ENCODE measurements around the gene ARL15.

Gene ARL15

DNA sequence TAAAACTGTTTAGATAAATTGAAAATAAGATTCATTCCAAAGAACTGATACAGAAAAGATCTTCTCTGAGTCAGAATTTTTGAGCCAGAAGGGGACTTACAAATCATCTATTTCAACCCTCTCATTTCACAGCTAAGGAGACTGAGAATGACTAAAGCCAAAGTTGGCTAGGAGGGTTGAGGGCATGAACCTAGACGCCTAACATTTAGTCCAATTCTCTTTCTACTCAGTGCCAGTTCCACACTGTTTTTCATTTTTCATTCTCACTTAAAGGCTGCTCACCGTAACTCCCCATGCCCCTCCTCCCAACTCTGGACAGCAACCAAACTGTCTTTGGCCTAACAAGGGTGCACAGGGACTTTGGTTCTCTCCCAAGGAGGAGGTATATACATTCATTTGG lies 386.0 kb downstream of the ARL15 start:
- Histone ChIP-seq H3K27me3 (ENCODE audit: control insufficient read depth, insufficient read depth, low read length) (no peaks in the 10 kb centered on the region), H3K9me3 (ENCODE audit: control insufficient read depth, low read length) (no peaks in the 10 kb centered on the region), H3K36me3 (ENCODE audit: control insufficient read depth, insufficient read depth, low read length) (no peaks in the 10 kb centered on the region), H3K4me1 (ENCODE audit: control insufficient read depth, insufficient read depth, low read length) (no peaks in the 10 kb centered on the region), H3K4me3 (ENCODE audit: low read length) (no peak overlapping the region), H3K9ac (ENCODE audit: low read length) (no peak overlapping the region)

DNA sequence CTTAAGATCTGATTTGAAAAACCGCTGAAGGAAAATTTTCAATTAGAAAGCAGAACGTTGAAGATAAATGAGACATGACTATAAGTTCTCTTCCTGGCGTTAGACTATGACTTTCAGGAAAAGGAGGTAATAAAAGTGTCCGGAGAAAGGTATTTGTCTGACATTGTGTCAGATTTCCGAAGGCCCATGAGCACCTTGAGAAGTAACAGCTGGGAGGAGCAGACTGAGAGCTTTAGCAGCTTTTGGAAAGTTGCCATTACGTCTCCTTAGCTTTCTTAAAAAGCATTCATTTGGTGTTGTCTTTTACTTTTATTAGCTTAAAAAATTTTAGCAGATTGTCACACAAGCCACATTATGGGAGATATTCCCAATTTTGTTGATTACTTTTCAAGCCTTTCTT lies 386.4 kb downstream of the ARL15 start:
- no peaks in the 10 kb centered on the region for H3K27me3 ChIP-seq (ENCODE audit: control insufficient read depth, insufficient read depth, low read length)
- no peaks in the 10 kb centered on the region for H3K9me3 ChIP-seq (ENCODE audit: control insufficient read depth, low read length)
- H3K36me3 ChIP-seq (ENCODE audit: control insufficient read depth, insufficient read depth, low read length) = no peaks in the 10 kb centered on the region
- no peaks in the 10 kb centered on the region for H3K4me1 ChIP-seq (ENCODE audit: control insufficient read depth, insufficient read depth, low read length)
- no peak overlapping the region for H3K9ac ChIP-seq (ENCODE audit: low read length)
- H3K4me3 ChIP-seq (ENCODE audit: low read length) = no peak overlapping the region

DNA sequence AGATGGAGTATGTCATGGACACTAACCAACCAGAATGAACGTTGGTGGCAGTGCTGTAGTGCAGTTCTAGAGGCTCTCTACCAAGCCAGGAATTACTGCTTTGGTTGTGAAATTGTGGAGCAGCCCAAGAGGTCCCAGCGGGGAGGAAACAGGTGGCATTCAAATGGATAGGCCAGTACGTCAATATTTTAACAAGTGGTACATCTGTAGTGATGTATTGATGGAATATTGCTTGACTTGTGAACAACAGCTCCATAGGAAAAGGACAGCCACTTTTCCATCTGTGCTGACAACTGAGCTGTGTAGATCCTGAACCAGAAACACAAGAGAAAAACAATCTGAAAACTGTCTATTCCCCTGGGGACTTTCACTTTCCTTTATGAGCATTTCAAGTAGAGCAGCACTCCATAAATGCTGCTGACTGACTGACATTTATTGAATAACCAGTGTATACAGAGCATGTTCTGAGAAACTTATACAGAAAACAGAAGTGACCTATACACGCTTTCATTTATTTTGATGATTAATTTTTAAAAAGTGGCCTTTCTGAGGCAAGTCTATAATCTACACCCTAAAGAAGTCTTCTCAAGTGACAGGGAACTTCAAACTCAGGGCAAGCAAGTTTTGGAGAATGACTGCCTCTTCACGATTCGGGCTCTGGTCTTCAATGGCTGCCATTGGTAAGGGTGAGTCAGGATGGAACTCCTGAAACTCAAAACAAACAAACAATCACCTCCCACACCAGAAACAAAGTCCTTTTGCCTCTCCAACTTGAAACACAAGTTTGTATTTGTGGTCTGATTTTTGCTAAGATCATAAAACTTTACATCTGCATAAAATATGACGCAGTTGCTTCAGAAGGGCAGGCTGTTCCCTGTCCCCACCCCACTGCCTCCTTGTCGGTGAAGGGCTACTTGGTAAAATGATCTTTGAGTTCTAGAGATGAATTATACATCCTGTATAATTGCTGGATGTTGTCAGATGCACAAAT lies 387.6 kb downstream of the ARL15 start:
- Histone ChIP-seq H3K9me3 (ENCODE audit: control insufficient read depth, low read length) (no peaks in the 10 kb centered on the region), H3K9ac (ENCODE audit: low read length) (no peak overlapping the region), H3K4me1 (ENCODE audit: control insufficient read depth, insufficient read depth, low read length) (no peaks in the 10 kb centered on the region), H3K36me3 (ENCODE audit: control insufficient read depth, insufficient read depth, low read length) (no peaks in the 10 kb centered on the region), H3K27me3 (ENCODE audit: control insufficient read depth, insufficient read depth, low read length) (no peaks in the 10 kb centered on the region), H3K4me3 (ENCODE audit: low read length) (no peak overlapping the region)

DNA sequence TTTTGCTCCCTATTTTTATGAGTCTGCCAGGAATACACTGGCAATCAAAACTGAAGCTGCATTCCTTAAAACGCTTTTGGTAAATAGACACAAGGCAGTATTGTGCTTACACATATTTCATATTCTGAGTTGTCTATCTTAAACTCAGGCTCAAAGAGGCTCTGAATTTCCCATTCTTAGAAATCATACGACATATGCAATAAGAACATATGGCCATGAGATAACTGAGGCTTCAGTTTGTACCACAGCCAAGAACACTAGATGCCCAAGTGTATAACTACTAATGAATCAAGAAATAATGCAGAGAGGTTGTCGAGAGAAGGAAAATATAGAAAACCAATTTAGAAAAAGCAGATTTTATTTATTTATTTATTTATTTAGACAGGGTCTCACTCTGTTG lies 392.5 kb downstream of the ARL15 start:
- H3K9ac ChIP-seq (ENCODE audit: low read length) = no peak overlapping the region
- H3K36me3 ChIP-seq (ENCODE audit: control insufficient read depth, insufficient read depth, low read length) = no peaks in the 10 kb centered on the region
- no peaks in the 10 kb centered on the region for H3K9me3 ChIP-seq (ENCODE audit: control insufficient read depth, low read length)
- no peaks in the 10 kb centered on the region for H3K27me3 ChIP-seq (ENCODE audit: control insufficient read depth, insufficient read depth, low read length)
- no peaks in the 10 kb centered on the region for H3K4me1 ChIP-seq (ENCODE audit: control insufficient read depth, insufficient read depth, low read length)
- H3K4me3 ChIP-seq (ENCODE audit: low read length) = no peak overlapping the region

DNA sequence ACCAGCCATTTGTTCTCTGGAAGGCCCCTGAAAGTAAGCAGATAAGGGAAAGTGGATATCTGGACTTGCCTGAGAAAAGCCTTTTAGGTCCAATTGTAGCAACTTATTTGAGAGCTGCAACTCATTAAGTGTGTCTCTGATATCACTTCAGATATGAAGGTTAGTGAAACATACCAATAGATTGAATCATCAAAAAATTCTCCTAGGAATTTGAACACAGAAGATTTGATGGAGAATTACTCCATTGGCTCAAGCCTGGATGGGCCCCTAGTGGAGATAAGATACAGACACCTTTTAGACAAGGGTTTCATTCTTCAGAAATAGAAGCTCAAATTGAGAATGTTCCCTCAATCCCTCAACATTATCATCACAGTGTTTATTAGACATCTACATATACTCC lies 393.3 kb downstream of the ARL15 start:
- Histone ChIP-seq H3K4me1 (ENCODE audit: control insufficient read depth, insufficient read depth, low read length) (no peaks in the 10 kb centered on the region), H3K9ac (ENCODE audit: low read length) (no peak overlapping the region), H3K4me3 (ENCODE audit: low read length) (no peak overlapping the region), H3K27me3 (ENCODE audit: control insufficient read depth, insufficient read depth, low read length) (no peaks in the 10 kb centered on the region), H3K9me3 (ENCODE audit: control insufficient read depth, low read length) (no peaks in the 10 kb centered on the region), H3K36me3 (ENCODE audit: control insufficient read depth, insufficient read depth, low read length) (no peaks in the 10 kb centered on the region)

DNA sequence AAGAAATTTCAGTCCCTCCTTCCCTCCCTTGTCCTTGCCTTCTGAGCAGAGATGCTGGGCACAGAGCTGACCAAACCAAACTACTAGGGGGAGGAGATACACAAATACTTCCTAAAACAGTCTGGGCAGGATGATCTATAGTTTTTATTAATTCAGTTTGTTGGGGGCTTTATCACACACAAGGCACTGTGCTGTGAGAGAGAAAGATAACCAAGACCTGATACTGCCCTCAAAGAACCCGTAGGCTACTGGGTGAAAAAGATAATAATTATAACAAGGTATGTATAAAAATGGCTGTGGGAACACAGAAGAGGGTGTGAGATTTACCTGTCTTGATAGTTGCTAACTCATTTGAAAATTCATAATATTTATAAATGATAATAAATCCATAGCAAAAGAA lies 395.3 kb downstream of the ARL15 start:
- no peak overlapping the region for H3K9ac ChIP-seq (ENCODE audit: low read length)
- H3K9me3 ChIP-seq (ENCODE audit: control insufficient read depth, low read length) = no peaks in the 10 kb centered on the region
- no peaks in the 10 kb centered on the region for H3K27me3 ChIP-seq (ENCODE audit: control insufficient read depth, insufficient read depth, low read length)
- H3K36me3 ChIP-seq (ENCODE audit: control insufficient read depth, insufficient read depth, low read length) = no peaks in the 10 kb centered on the region
- no peaks in the 10 kb centered on the region for H3K4me1 ChIP-seq (ENCODE audit: control insufficient read depth, insufficient read depth, low read length)
- no peak overlapping the region for H3K4me3 ChIP-seq (ENCODE audit: low read length)

DNA sequence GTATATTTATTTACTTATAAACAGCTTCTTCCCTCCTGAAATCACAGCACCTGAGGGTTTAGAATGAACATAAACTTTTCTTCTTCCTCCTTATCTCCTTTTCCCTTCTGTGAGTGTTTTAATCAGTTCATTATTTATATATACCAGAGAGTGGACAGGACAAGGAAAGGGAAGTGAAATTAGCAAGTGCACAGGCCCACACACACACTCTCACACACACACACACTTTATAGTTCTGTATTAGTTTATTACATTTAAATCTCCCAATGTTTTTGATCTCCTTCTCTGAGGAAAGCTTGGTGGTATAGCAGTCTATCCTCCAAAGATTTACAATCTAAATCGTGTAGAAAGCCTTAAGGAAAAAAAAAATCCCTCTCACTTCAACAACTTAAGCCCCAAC lies 396.4 kb downstream of the ARL15 start:
- Histone ChIP-seq H3K4me1 (ENCODE audit: control insufficient read depth, insufficient read depth, low read length) (no peaks in the 10 kb centered on the region), H3K9ac (ENCODE audit: low read length) (no peak overlapping the region), H3K27me3 (ENCODE audit: control insufficient read depth, insufficient read depth, low read length) (no peaks in the 10 kb centered on the region), H3K9me3 (ENCODE audit: control insufficient read depth, low read length) (no peaks in the 10 kb centered on the region), H3K4me3 (ENCODE audit: low read length) (no peak overlapping the region), H3K36me3 (ENCODE audit: control insufficient read depth, insufficient read depth, low read length) (no peaks in the 10 kb centered on the region)

GRCh38 chr5:53908757-53909156 lies 401.6 kb downstream of the ARL15 start:
- H3K9me3 ChIP-seq (ENCODE audit: control insufficient read depth, low read length) = no peaks in the 10 kb centered on the region
- no peaks in the 10 kb centered on the region for H3K36me3 ChIP-seq (ENCODE audit: control insufficient read depth, insufficient read depth, low read length)
- no peaks in the 10 kb centered on the region for H3K27me3 ChIP-seq (ENCODE audit: control insufficient read depth, insufficient read depth, low read length)
- H3K4me3 ChIP-seq (ENCODE audit: low read length) = no peak overlapping the region
- H3K9ac ChIP-seq (ENCODE audit: low read length) = no peak overlapping the region
- no peaks in the 10 kb centered on the region for H3K4me1 ChIP-seq (ENCODE audit: control insufficient read depth, insufficient read depth, low read length)

GRCh38 chr5:53907827-53908226 lies 402.5 kb downstream of the ARL15 start:
- H3K4me1 ChIP-seq (ENCODE audit: control insufficient read depth, insufficient read depth, low read length) = no peaks in the 10 kb centered on the region
- H3K36me3 ChIP-seq (ENCODE audit: control insufficient read depth, insufficient read depth, low read length) = no peaks in the 10 kb centered on the region
- H3K4me3 ChIP-seq (ENCODE audit: low read length) = no peak overlapping the region
- no peaks in the 10 kb centered on the region for H3K9me3 ChIP-seq (ENCODE audit: control insufficient read depth, low read length)
- H3K9ac ChIP-seq (ENCODE audit: low read length) = no peak overlapping the region
- no peaks in the 10 kb centered on the region for H3K27me3 ChIP-seq (ENCODE audit: control insufficient read depth, insufficient read depth, low read length)

DNA sequence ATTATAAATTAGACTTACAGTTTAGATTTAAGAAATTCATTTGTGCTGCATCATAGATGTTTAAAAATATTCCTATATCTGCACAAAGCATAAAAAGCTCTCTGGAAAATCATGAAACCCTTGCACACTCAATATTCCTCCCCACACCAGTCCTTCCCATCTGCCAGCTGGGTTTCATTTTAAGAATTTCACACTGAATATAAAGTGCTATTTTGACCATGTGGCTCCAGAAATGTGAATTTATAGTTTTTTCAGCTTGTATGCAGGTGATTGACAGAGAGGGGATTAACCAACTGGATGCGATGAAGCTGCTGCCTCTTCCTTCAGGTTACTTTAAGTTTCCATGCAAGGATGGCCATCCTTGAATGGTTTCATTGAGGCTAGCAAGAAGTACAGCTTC lies 403.6 kb downstream of the ARL15 start:
- no peaks in the 10 kb centered on the region for H3K9me3 ChIP-seq (ENCODE audit: control insufficient read depth, low read length)
- H3K36me3 ChIP-seq (ENCODE audit: control insufficient read depth, insufficient read depth, low read length) = no peaks in the 10 kb centered on the region
- H3K4me3 ChIP-seq (ENCODE audit: low read length) = no peak overlapping the region
- H3K4me1 ChIP-seq (ENCODE audit: control insufficient read depth, insufficient read depth, low read length) = no peaks in the 10 kb centered on the region
- no peak overlapping the region for H3K9ac ChIP-seq (ENCODE audit: low read length)
- H3K27me3 ChIP-seq (ENCODE audit: control insufficient read depth, insufficient read depth, low read length) = no peaks in the 10 kb centered on the region

GRCh38 chr5:53902296-53902907 lies 408.0 kb downstream of the ARL15 start:
- Histone ChIP-seq H3K9me3 (ENCODE audit: control insufficient read depth, low read length) (no peaks in the 10 kb centered on the region), H3K9ac (ENCODE audit: low read length) (no peak overlapping the region), H3K4me1 (ENCODE audit: control insufficient read depth, insufficient read depth, low read length) (no peaks in the 10 kb centered on the region), H3K4me3 (ENCODE audit: low read length) (no peak overlapping the region), H3K27me3 (ENCODE audit: control insufficient read depth, insufficient read depth, low read length) (no peaks in the 10 kb centered on the region), H3K36me3 (ENCODE audit: control insufficient read depth, insufficient read depth, low read length) (no peaks in the 10 kb centered on the region)

DNA sequence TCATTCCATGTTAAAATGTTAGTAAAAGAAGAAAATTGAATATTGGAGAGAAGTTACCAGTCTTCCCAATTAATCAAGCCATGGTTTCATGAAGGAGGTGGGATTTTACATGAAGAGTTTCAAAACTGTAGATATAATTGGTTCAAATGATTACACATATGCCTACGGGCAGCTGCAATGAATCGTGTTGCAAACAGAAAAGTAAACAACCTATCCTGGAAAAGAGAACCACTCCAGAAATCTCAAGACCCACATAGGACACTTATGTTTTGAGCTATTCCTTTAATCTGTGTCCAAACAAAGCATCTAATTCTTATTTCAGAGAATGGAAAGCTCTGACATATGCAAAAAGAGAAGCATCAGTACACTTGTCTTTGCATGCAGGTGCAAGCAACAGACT lies 409.7 kb downstream of the ARL15 start:
- H3K9me3 ChIP-seq (ENCODE audit: control insufficient read depth, low read length) = no peaks in the 10 kb centered on the region
- H3K9ac ChIP-seq (ENCODE audit: low read length) = no peak overlapping the region
- H3K4me3 ChIP-seq (ENCODE audit: low read length) = no peak overlapping the region
- no peaks in the 10 kb centered on the region for H3K4me1 ChIP-seq (ENCODE audit: control insufficient read depth, insufficient read depth, low read length)
- no peaks in the 10 kb centered on the region for H3K27me3 ChIP-seq (ENCODE audit: control insufficient read depth, insufficient read depth, low read length)
- H3K36me3 ChIP-seq (ENCODE audit: control insufficient read depth, insufficient read depth, low read length) = no peaks in the 10 kb centered on the region

Measured in mucosa of stomach (tissue), 1 donor.